Gastroesophageal sphincter (tissue), 4 donors: ENCODE results near the gene TBL2. TPM values are rescaled to one million over a fixed set of nuclear protein-coding genes. Genes with fewer than 3 reads are reported as not detected.

Experiments used
- ATAC-seq: fragments of 150-250 bp; one replicate; pipeline ENCODE4 v1.9.1; 2016; ENCODE audit warnings: mild to moderate bottlenecking, moderate library complexity
- H3K27ac ChIP-seq, 4 donors: fragments of 200-600 bp; sonication (generic) in 3 of 4; 1 replicate in 3 of 4; 2 replicates in 1 of 4; pipeline ENCODE4 v1.5.1; 2016 to 2019
- H3K27me3 ChIP-seq: fragments of 200-600 bp; sonication (generic); one replicate; pipeline ENCODE4 v1.5.1; 2019
- H3K36me3 ChIP-seq, 2 donors: fragments of 200-600 bp; sonication (generic); one replicate each; pipeline ENCODE4 v1.5.1; 2019; ENCODE audit warnings: control low read depth in 1 of 2
- H3K4me1 ChIP-seq, 3 donors: fragments of 200-600 bp; sonication (generic); 1 replicate in 2 of 3; 2 replicates in 1 of 3; pipeline ENCODE4 v1.5.1; 2016 to 2019; ENCODE audit warnings: control low read depth in 2 of 3
- H3K4me3 ChIP-seq, 2 donors: fragments of 200-600 bp; sonication (generic); one replicate each; pipeline ENCODE4 v1.5.1; 2019; ENCODE audit warnings: mild to moderate bottlenecking in 1 of 2, moderate library complexity in 1 of 2
- H3K9me3 ChIP-seq, 3 donors: fragments of 200-600 bp; sonication (generic); one replicate each; pipeline ENCODE4 v1.5.1; 2017 to 2019; ENCODE audit warnings: control low read depth in 2 of 3
- EP300 ChIP-seq: sonication (generic); formaldehyde crosslinking; IDR thresholded peaks from one replicate; pipeline ENCODE4 v1.6.1; 2017; ENCODE audit warnings: antibody characterized with exemption, mild to moderate bottlenecking
- POLR2A ChIP-seq, 2 donors: fragments of 450-650 bp; IDR thresholded peaks; one replicate each; pipeline ENCODE4 v1.6.1; 2017; ENCODE audit warnings: antibody characterized with exemption in 2 of 2, mild to moderate bottlenecking in 2 of 2, moderate library complexity in 1 of 2
- POLR2AphosphoS5 ChIP-seq: sonication (generic); formaldehyde crosslinking; IDR thresholded peaks from one replicate; pipeline ENCODE4 v1.6.1; 2017; ENCODE audit warnings: antibody characterized with exemption
- WGBS, 2 donors: methylation state at CpG; one replicate each; pipeline ENCODE4 v1.1.5; 2018; ENCODE audit warnings: low coverage in 1 of 2; 5-methylcytosine and 5-hydroxymethylcytosine counted together
- total RNA-seq, 4 donors: library from RNA; depleted of rRNA; stranded (reverse); fragments of >200 nt; gene quantifications; one replicate each; pipeline ENCODE4 v1.1.0, GENCODE V29; 2016
- TF ChIP-seq, protein P1 (sequence below), 4 experiments: fragments of 200-600 bp in 2 of 4; fragments of 450-650 bp in 2 of 4; sonication (generic) in 1 of 4; IDR thresholded peaks; one replicate each; pipeline ENCODE4 v1.5.1; 2017 to 2019; ENCODE audit warnings: antibody characterized with exemption in 4 of 4, mild to moderate bottlenecking in 2 of 4, moderate library complexity in 2 of 4

The TBL2 gene
- total RNA-seq, 4 donors from 2014 or later = 19.1 to 32.5 (median 28.9) TPM

GRCh38 chr7:73597978-73598782, 19.8 kb upstream of the TBL2 start:
- H3K27me3 ChIP-seq = peaks cover 46% of the 10 kb centered on the region
- ATAC-seq = no peak
- H3K9me3 ChIP-seq = no peaks in the 10 kb centered on the region
- TF ChIP-seq, protein P1, sequence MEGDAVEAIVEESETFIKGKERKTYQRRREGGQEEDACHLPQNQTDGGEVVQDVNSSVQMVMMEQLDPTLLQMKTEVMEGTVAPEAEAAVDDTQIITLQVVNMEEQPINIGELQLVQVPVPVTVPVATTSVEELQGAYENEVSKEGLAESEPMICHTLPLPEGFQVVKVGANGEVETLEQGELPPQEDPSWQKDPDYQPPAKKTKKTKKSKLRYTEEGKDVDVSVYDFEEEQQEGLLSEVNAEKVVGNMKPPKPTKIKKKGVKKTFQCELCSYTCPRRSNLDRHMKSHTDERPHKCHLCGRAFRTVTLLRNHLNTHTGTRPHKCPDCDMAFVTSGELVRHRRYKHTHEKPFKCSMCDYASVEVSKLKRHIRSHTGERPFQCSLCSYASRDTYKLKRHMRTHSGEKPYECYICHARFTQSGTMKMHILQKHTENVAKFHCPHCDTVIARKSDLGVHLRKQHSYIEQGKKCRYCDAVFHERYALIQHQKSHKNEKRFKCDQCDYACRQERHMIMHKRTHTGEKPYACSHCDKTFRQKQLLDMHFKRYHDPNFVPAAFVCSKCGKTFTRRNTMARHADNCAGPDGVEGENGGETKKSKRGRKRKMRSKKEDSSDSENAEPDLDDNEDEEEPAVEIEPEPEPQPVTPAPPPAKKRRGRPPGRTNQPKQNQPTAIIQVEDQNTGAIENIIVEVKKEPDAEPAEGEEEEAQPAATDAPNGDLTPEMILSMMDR (IDR thresholded peaks at IDR 0.05) = no peak
- TF ChIP-seq EP300 = no peak
- TF ChIP-seq POLR2A (IDR thresholded peaks at IDR 0.05) = no peak
- TF ChIP-seq POLR2AphosphoS5 = no peak
- no peaks in the 10 kb centered on the region for H3K4me1 ChIP-seq
- H3K27ac ChIP-seq = no peak overlapping the region
- no peak overlapping the region for H3K4me3 ChIP-seq
- no peaks in the 10 kb centered on the region for H3K36me3 ChIP-seq
- WGBS, 2 donors = 82% methylated on average over 4 to 5 of the region's 5 CpGs

DNA sequence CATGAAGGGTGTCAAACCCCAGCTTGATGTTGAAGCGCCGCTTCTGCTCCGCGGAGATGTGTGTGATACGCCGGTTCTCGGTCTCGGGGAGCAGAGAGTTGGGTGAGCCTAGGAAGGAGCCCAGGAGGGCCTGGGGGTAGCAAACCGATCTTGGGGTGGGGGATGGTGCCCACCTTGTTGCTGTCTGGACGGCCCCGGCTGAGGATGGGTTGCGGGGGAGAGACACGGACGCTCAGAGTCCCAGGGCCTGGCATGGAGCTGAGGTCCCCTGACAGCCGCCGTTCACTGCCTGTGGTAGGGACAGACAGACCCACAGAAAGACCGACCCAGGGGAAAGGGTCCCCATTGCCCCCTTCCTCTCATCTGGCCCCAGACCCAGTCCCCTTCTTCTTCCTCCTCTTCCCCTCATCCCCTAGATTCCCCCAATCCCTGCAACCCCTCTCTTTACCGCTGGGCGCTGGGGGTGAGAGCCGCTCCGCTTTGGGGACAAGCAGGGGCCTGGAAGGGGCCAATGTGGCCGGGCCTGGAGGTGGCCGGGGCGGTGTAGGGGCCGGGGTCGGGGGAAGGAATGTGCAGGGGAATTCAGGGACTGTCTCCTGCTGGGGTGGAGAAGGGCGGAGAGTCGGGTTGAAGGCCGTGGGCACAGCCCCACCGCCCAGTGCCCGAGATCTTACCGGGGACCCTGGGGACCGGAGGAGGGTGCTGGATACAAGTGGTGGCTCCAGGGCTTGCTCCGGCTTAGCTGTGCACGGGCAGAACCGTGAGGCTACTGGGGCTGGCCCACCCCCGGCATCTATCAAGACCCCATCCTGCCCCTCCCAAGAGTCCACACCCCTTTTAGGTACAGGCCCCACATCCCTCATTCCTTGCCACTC, 18.0 kb upstream of the TBL2 start:
- H3K27me3 ChIP-seq = peaks cover 32% of the 10 kb centered on the region
- ATAC-seq = no peak
- TF ChIP-seq POLR2AphosphoS5 (no peak), EP300 (no peak), POLR2A (IDR thresholded peaks at IDR 0.05) (no peak)
- TF ChIP-seq, protein P1 (IDR thresholded peaks at IDR 0.05) = no peak
- no peak overlapping the region for H3K4me3 ChIP-seq
- no peak overlapping the region for H3K27ac ChIP-seq
- no peaks in the 10 kb centered on the region for H3K9me3 ChIP-seq
- no peaks in the 10 kb centered on the region for H3K36me3 ChIP-seq
- WGBS, 2 donors = 41% methylated on average over 9 of the region's 37 CpGs; no CpG with 5 or more reads in 1 of the 2 donors
- no peaks in the 10 kb centered on the region for H3K4me1 ChIP-seq

GRCh38 chr7:73595358-73595757, 17.0 kb upstream of the TBL2 start:
- no peaks in the 10 kb centered on the region for H3K36me3 ChIP-seq
- no peak for ATAC-seq
- H3K27ac ChIP-seq = no peak overlapping the region
- H3K9me3 ChIP-seq = no peaks in the 10 kb centered on the region
- no peak for TF ChIP-seq POLR2A (IDR thresholded peaks at IDR 0.05)
- no peak for TF ChIP-seq EP300
- TF ChIP-seq, protein P1 (IDR thresholded peaks at IDR 0.05) = no peak
- no peak for TF ChIP-seq POLR2AphosphoS5
- peaks cover 28% of the 10 kb centered on the region for H3K27me3 ChIP-seq
- WGBS, 2 donors = no CpG with 5 or more reads among the region's 9 CpGs
- no peak overlapping the region for H3K4me3 ChIP-seq
- no peaks in the 10 kb centered on the region for H3K4me1 ChIP-seq

DNA sequence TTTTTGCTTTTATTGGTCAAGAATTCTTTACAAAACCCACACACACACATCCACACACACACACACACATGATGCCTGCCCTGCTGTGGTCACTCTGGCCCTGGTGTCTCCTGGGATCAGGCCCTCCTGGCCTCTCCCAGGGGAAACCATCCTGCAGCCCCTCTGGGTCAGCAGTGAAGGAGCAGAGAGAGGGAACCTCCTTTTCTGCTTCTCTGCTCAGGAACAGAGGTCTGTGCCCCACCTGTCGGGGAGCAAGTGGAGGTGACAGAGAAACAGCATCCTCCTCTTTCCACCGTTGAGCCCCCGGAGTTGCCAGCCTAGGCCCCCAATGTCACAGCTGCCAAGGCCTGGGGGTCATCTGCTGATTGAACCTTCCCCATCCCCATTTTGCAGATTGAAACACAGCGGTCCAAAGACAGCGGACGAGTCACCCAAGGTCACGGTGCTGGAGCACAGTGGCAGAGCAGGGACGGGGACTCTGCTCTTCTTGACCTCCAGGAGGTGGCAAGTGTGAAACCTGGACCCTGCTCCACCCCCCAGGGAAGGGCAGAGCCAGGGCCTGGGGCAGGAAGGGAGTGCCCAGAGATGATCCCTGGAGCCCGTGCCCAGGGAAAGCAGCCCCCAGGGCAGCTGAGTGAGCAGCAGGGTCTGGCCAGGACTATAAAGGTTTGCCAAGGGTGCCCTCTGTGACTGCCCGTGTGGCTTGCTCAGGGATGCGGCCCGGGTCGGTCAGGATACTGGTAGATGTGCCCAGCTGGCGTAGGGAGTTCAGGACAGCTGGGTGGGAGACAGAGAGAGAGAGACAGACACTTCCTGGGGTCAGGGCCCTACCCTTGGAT, 15.0 kb upstream of the TBL2 start:
- Histone ChIP-seq H3K9me3 (no peaks in the 10 kb centered on the region), H3K27me3 (peaks cover 28% of the 10 kb centered on the region), H3K4me3 (no peak overlapping the region), H3K4me1 (no peaks in the 10 kb centered on the region), H3K27ac (no peak overlapping the region), H3K36me3 (no peaks in the 10 kb centered on the region)
- TF ChIP-seq POLR2AphosphoS5 (no peak), POLR2A (IDR thresholded peaks at IDR 0.05) (no peak), EP300 (no peak)
- TF ChIP-seq, protein P1 (IDR thresholded peaks at IDR 0.05) = no peak
- no peak for ATAC-seq
- WGBS, 2 donors = 96% methylated on average over 4 of the region's 14 CpGs; no CpG with 5 or more reads in 1 of the 2 donors
